ENCODE measurements around the gene AGR2. TPM values are rescaled to one million over a fixed set of nuclear protein-coding genes. Genes with fewer than 3 reads are reported as not detected.

The AGR2 gene
- total RNA-seq, 1 experiment from 2014 or later = 378 TPM

DNA sequence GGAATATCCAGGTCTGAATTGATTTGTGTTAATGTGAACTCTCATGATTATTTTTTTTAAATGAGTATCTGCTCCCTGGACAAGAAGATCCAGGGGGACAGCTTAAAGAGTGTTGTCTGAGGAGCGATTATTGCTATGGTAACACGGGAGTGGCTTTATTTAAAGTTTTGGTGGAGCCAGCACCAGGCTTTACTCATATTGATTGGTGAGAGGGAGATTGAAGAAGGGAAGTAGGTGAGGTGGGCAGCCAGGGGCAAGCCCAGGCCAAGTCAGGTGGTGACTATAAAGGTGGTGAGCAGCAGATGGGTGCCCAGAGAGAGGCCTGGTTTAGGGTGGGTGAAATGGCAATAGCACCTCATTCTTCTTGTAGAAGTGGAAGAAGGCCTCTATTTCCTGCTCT lies 10.2 kb upstream of the AGR2 start:
- CTCF ChIA-PET = interaction anchor here (0.9 kb wide), 1 partner anchor 847 kb away, joined by 5 read pairs; no protein-coding TSS in a partner anchor
- Mint-ChIP-seq H3K4me1 (ENCODE audit: low read depth, unreplicated experiment) (peaks cover 77% of the 10 kb centered on the region), H3K36me3 (ENCODE audit: insufficient read depth, unreplicated experiment) (peaks cover 24% of the 10 kb centered on the region), H3K4me3 (ENCODE audit: low read depth, unreplicated experiment) (no peak overlapping the region), H3K9me3 (ENCODE audit: low read depth, unreplicated experiment) (no peaks in the 10 kb centered on the region), H3K27ac (ENCODE audit: unreplicated experiment) (peak overlapping the region; percentile 14), H3K27me3 (ENCODE audit: unreplicated experiment) (no peaks in the 10 kb centered on the region)
- DNase-seq = peak; percentile 35
- intact Hi-C loops (cut with micrococcal nuclease; ENCODE audit: unreplicated experiment) = no loop called here
- BruUV-seq (replicated peaks) = no TSS peak
- TF ChIP-seq, protein P1, sequence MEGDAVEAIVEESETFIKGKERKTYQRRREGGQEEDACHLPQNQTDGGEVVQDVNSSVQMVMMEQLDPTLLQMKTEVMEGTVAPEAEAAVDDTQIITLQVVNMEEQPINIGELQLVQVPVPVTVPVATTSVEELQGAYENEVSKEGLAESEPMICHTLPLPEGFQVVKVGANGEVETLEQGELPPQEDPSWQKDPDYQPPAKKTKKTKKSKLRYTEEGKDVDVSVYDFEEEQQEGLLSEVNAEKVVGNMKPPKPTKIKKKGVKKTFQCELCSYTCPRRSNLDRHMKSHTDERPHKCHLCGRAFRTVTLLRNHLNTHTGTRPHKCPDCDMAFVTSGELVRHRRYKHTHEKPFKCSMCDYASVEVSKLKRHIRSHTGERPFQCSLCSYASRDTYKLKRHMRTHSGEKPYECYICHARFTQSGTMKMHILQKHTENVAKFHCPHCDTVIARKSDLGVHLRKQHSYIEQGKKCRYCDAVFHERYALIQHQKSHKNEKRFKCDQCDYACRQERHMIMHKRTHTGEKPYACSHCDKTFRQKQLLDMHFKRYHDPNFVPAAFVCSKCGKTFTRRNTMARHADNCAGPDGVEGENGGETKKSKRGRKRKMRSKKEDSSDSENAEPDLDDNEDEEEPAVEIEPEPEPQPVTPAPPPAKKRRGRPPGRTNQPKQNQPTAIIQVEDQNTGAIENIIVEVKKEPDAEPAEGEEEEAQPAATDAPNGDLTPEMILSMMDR (IDR thresholded peaks at IDR 0.05; ENCODE audit: unreplicated experiment) = no peak

DNA sequence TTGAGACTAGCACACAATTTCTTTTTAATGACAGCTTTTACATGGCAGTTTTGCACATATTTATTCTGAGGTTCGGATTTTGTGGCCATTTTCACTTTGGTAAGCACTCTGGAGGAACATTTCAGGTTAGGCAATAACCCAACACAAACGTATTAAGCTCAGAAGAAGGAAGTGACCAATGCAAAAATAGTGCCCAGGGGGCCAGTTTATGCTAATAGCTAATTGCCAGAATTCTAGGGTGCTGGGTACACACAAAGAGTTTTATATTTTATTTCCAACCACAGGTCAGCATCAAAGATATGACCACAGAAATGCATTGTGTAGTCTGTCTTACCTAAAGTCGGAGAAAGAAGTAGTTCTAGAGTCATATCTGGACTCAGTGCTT lies 8.4 kb upstream of the AGR2 start:
- H3K36me3 Mint-ChIP-seq (ENCODE audit: insufficient read depth, unreplicated experiment) = peaks cover 25% of the 10 kb centered on the region
- H3K4me3 Mint-ChIP-seq (ENCODE audit: low read depth, unreplicated experiment) = no peak overlapping the region

DNA sequence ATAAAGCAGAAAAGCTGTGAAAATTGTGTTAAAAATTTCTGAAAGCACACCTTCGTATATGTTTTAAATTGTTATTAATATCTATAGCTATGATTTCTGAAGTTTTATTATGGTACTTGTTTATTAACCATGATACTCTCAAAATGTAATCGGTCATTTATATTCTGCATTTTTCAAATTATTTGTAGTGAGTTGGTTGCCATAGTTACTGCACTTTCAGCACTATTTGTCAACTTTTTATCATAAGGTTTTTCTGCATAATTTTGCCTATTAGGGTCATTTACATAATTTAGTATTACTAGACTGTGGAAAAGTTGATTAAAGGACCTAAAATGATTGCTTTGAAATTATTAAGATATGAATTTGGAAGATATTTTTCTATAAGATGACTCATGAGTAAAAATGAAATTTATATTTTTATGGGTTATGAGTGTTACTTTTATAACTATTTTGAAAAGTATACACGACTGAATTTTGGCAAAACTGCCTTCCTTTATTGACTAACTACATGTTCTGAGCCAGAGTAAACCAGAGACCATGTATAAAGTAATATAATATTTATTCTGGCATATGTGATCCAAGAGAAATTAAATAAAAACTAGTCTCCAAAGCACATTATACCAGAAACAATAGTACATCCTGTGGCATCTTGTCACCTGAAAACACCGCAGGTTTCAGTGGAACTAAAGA lies 7.9 kb upstream of the AGR2 start:
- no peak for DNase-seq
- no TSS peak for BruUV-seq (replicated peaks)
- Mint-ChIP-seq H3K9me3 (ENCODE audit: low read depth, unreplicated experiment) (no peaks in the 10 kb centered on the region), H3K4me1 (ENCODE audit: low read depth, unreplicated experiment) (peaks cover 80% of the 10 kb centered on the region), H3K36me3 (ENCODE audit: insufficient read depth, unreplicated experiment) (peaks cover 25% of the 10 kb centered on the region), H3K4me3 (ENCODE audit: low read depth, unreplicated experiment) (no peak overlapping the region), H3K27ac (ENCODE audit: unreplicated experiment) (peak overlapping the region; percentile 94), H3K27me3 (ENCODE audit: unreplicated experiment) (no peaks in the 10 kb centered on the region)
- CTCF ChIA-PET = interaction anchor here (0.6 to 1.9 kb wide), 5 partner anchors 12 to 205 kb away, joined by 3 to 7 read pairs (median 4); partner anchors contain the start of gene AGR3
- TF ChIP-seq, protein P1 (IDR thresholded peaks at IDR 0.05; ENCODE audit: unreplicated experiment) = no peak
- intact Hi-C loops (cut with micrococcal nuclease; ENCODE audit: unreplicated experiment) = no loop called here

More for the DNA sequence above, 8.4 kb upstream of the AGR2 start:
- TF ChIP-seq, protein P1 (IDR thresholded peaks at IDR 0.05; ENCODE audit: unreplicated experiment) = no peak
- H3K4me1 Mint-ChIP-seq (ENCODE audit: low read depth, unreplicated experiment) = peaks cover 85% of the 10 kb centered on the region
- intact Hi-C loops (cut with micrococcal nuclease; ENCODE audit: unreplicated experiment) = no loop called here
- no peaks in the 10 kb centered on the region for H3K9me3 Mint-ChIP-seq (ENCODE audit: low read depth, unreplicated experiment)
- CTCF ChIA-PET = interaction anchor here (0.6 to 1.9 kb wide), 7 partner anchors 9 to 234 kb away, joined by 3 to 7 read pairs (median 4); partner anchors contain the start of genes AGR2 and AGR3
- H3K27me3 Mint-ChIP-seq (ENCODE audit: unreplicated experiment) = no peaks in the 10 kb centered on the region
- H3K27ac Mint-ChIP-seq (ENCODE audit: unreplicated experiment) = peak overlapping the region; percentile 94
- DNase-seq = peak; percentile 71
- BruUV-seq (replicated peaks) = no TSS peak

DNA sequence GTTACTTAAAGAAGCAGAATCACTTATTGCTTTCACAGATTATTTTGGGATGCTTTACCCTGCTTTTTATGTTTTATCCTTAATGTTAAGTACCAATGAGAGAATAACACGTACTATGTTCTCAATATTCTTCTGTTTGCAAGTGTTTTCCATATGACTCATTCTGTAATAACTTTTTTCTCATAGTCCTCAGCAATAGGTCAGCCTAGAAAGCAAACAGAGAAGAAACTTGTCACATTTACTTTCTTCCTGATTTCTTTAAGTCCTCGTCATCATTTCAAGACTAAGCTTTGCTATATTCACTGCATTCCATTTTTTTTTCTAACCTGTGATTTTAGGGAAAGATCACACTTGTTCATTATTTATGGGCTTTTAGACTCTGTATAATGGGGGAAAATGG lies 6.8 kb upstream of the AGR2 start:
- Mint-ChIP-seq H3K27me3 (ENCODE audit: unreplicated experiment) (no peaks in the 10 kb centered on the region), H3K27ac (ENCODE audit: unreplicated experiment) (peak overlapping the region; percentile 94), H3K36me3 (ENCODE audit: insufficient read depth, unreplicated experiment) (peaks cover 25% of the 10 kb centered on the region), H3K9me3 (ENCODE audit: low read depth, unreplicated experiment) (no peaks in the 10 kb centered on the region), H3K4me3 (ENCODE audit: low read depth, unreplicated experiment) (peak overlapping the region; percentile 5), H3K4me1 (ENCODE audit: low read depth, unreplicated experiment) (peaks cover 69% of the 10 kb centered on the region)
- TF ChIP-seq, protein P1 (IDR thresholded peaks at IDR 0.05; ENCODE audit: unreplicated experiment) = no peak
- DNase-seq = no peak
- no TSS peak for BruUV-seq (replicated peaks)
- intact Hi-C loops (cut with micrococcal nuclease; ENCODE audit: unreplicated experiment) = no loop called here
- CTCF ChIA-PET = interaction anchor here (0.7 to 1.5 kb wide), 4 partner anchors 10 to 29 kb away, joined by 3 to 4 read pairs (median 3); no protein-coding TSS in a partner anchor
